WTC11 (cell line): ENCODE data around the gene SELENON. TPM values are rescaled to one million over a fixed set of nuclear protein-coding genes. Genes with fewer than 3 reads are reported as not detected.

Source experiments
- ATAC-seq: fragments of 200-7000 bp; cut with Tn5 transposase; 2 replicates; pipeline ENCODE4 v1.10.0; 2021; ENCODE audit warnings: mild to moderate bottlenecking, moderate library complexity
- CTCF ChIA-PET: fragments of 300-600 bp; sonication (Branson Sonifier 250); formaldehyde crosslinking; loops from one replicate; lab custom pipeline; 2021; ENCODE audit warnings: antibody characterized with exemption; lab: Charles Lee
- POLR2A ChIA-PET: fragments of 350-600 bp; sonication (Branson Sonifier 250); formaldehyde crosslinking; loops from one replicate; lab custom pipeline; 2021; ENCODE audit warnings: antibody characterized with exemption; lab: Charles Lee
- DNase-seq: peaks from one replicate; pipeline ENCODE4 v3.0.0; 2021; ENCODE audit warnings: low spot score
- H3K27ac Mint-ChIP-seq: 2 replicates; pipeline ENCODE4 v1.8.0; 2021; ENCODE audit warnings: mixed read lengths
- H3K27me3 Mint-ChIP-seq: 2 replicates; pipeline ENCODE4 v1.8.0; 2021; ENCODE audit warnings: low read depth, mild to moderate bottlenecking, moderate library complexity, mixed read lengths
- H3K36me3 Mint-ChIP-seq: 2 replicates; pipeline ENCODE4 v1.8.0; 2021; ENCODE audit warnings: mixed read lengths
- H3K4me1 Mint-ChIP-seq: 2 replicates; pipeline ENCODE4 v1.8.0; 2022; ENCODE audit warnings: mixed read lengths
- H3K4me3 Mint-ChIP-seq: 2 replicates; pipeline ENCODE4 v1.8.0; 2021; ENCODE audit warnings: mild to moderate bottlenecking, moderate library complexity, mixed read lengths
- H3K9me3 Mint-ChIP-seq: 2 replicates; pipeline ENCODE4 v1.8.0; 2021; ENCODE audit warnings: mixed read lengths
- CDX4 ChIP-seq: fragments of 250-450 bp; sonication (Bioruptor Pico); IDR thresholded peaks from 2 replicates; pipeline ENCODE4 v1.9.0; 2021; ENCODE audit warnings: moderate library complexity, mild to moderate bottlenecking, inconsistent platforms, borderline replicate concordance
- CREB1 ChIP-seq: sonication (generic); formaldehyde crosslinking; IDR thresholded peaks from 2 replicates; pipeline ENCODE4 v1.8.0; 2023; ENCODE audit warnings: mild to moderate bottlenecking, missing genetic modification reagents
- FOXP1 ChIP-seq: sonication (generic); formaldehyde crosslinking; IDR thresholded peaks from 2 replicates; pipeline ENCODE4 v1.8.0; 2022; ENCODE audit warnings: missing genetic modification reagents, mild to moderate bottlenecking, moderate library complexity, borderline replicate concordance
- GTF2I ChIP-seq: fragments of 250-450 bp; sonication (Bioruptor Pico); conservative IDR thresholded peaks from 2 replicates; pipeline ENCODE4 v1.4.0; 2021; ENCODE audit warnings: mild to moderate bottlenecking
- IRF2 ChIP-seq: sonication (generic); formaldehyde crosslinking; IDR thresholded peaks from 2 replicates; pipeline ENCODE4 v1.8.0; 2022; ENCODE audit warnings: low read depth, missing genetic modification reagents, borderline replicate concordance
- MAX ChIP-seq: sonication (generic); formaldehyde crosslinking; IDR thresholded peaks from 2 replicates; pipeline ENCODE4 v1.8.0; 2022; ENCODE audit warnings: mild to moderate bottlenecking, missing genetic modification reagents
- MLX ChIP-seq: sonication (generic); formaldehyde crosslinking; IDR thresholded peaks from 2 replicates; pipeline ENCODE4 v1.8.1; 2023; ENCODE audit warnings: mild to moderate bottlenecking, missing genetic modification reagents, moderate library complexity
- PRRX2 ChIP-seq: fragments of 250-450 bp; sonication (Bioruptor Pico); IDR thresholded peaks from 2 replicates; pipeline ENCODE4 v1.8.0; 2021; ENCODE audit warnings: mild to moderate bottlenecking
- SMAD3 ChIP-seq: sonication (generic); formaldehyde crosslinking; IDR thresholded peaks from 2 replicates; pipeline ENCODE4 v1.8.0; 2022; ENCODE audit warnings: missing genetic modification reagents, mild to moderate bottlenecking, borderline replicate concordance
- TEAD4 ChIP-seq: sonication (generic); formaldehyde crosslinking; IDR thresholded peaks from 2 replicates; pipeline ENCODE4 v1.8.0; 2022; ENCODE audit warnings: mild to moderate bottlenecking, missing genetic modification reagents
- ZNF121 ChIP-seq: sonication (generic); formaldehyde crosslinking; IDR thresholded peaks from 2 replicates; pipeline ENCODE4 v1.8.0; 2023; ENCODE audit warnings: missing genetic modification reagents
- ZNF671 ChIP-seq: fragments of 250-450 bp; sonication (Bioruptor Pico); IDR thresholded peaks from 2 replicates; pipeline ENCODE4 v1.8.0; 2021; ENCODE audit warnings: mild to moderate bottlenecking
- total RNA-seq: library from RNA; stranded (reverse); gene quantifications from 3 replicates; pipeline ENCODE4 v1.2.3, GENCODE V29; 2021
- TF ChIP-seq, protein P1 (sequence below): sonication (generic); formaldehyde crosslinking; conservative IDR thresholded peaks from 2 replicates; pipeline ENCODE4 v1.8.1; 2022; ENCODE audit warnings: mild to moderate bottlenecking, missing genetic modification reagents

The SELENON gene
- total RNA-seq, 1 experiment from 2014 or later, result 80.2 TPM

DNA sequence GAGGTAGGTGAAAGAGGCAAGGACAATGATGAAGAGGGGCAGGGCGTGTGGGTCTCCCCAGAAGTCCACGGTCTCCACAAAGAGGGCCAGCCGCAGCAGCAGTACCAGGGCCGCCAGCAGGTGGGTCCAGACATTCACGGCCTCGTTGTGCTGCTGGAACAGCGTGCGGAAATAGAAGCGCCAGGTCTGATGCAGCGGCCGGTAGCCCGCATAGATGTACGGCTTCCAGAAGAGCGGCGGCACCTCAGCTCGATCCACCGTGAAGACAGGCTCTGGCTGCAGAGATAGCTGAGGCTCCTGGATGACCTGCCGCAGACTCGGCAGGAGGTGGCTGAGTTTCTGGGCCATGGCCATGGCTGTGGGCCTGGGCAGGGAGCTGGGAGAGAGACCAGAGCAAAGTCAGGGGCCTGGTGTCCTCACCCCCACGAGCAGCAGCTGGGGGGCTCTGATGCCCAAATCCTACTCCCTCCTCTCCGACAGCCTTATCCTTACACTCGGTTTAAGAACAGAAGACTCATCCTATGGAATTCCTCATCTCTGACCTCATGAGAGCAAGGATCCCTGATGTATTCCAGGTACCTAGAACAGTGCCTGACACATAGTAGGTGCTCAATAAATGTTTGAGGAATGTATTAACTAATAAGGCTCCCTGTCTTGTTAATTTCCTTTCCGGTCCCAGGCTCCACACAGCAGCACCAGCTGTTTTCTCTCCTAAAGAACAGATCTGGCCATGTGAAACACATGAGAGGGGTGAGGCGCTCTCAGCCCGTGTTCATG lies 63.7 kb downstream of the SELENON start (continued):
- TF ChIP-seq CDX4 (CRISPR knock-in tag) (no peak), TEAD4 (CRISPR knock-in tag) (no peak)
- TF ChIP-seq, protein P1, sequence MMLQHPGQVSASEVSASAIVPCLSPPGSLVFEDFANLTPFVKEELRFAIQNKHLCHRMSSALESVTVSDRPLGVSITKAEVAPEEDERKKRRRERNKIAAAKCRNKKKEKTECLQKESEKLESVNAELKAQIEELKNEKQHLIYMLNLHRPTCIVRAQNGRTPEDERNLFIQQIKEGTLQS, result no peak

DNA sequence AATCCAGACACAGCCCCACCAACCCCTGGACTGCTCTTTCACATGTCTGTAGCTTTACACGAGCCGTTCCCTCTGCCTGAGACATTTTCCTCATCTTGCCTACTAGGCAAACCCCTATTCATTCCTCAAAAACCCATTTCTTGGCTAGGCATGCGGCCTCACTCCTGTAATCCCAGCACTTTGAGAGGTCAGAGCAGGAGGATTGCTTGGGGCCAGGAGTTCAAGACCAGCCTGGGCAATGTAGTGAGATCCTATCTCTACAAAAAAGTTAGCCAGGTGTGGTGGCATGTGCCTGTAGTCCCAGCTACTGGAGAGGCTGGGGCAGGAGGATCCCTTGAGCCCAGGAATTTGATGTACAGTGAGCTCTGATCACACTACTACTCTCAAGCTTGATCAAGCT lies 64.4 kb downstream of the SELENON start:
- no peak overlapping the region for H3K4me3 Mint-ChIP-seq
- POLR2A ChIA-PET, result interaction anchor here (0.6 kb wide), 1 partner anchor 28 kb away, joined by 5 read pairs; no protein-coding TSS in a partner anchor
- DNase-seq, result no peak
- H3K9me3 Mint-ChIP-seq, result no peaks in the 10 kb centered on the region
- peaks cover 15% of the 10 kb centered on the region for H3K4me1 Mint-ChIP-seq
- CTCF ChIA-PET, result interaction anchor here (2.1 kb wide), 2 partner anchors 11 to 31 kb away, joined by 8 to 10 read pairs; partner anchors contain the start of gene PAQR7
- H3K36me3 Mint-ChIP-seq, result peaks cover 6% of the 10 kb centered on the region; the same call in 1 of the 2 replicates
- TF ChIP-seq ZNF121, result peak; percentile 28; the same call in 1 of the 2 replicates
- TF ChIP-seq CREB1 (CRISPR knock-in tag), result no peak
- ATAC-seq, result no peak
- no peaks in the 10 kb centered on the region for H3K27me3 Mint-ChIP-seq
- H3K27ac Mint-ChIP-seq, result no peak overlapping the region

DNA sequence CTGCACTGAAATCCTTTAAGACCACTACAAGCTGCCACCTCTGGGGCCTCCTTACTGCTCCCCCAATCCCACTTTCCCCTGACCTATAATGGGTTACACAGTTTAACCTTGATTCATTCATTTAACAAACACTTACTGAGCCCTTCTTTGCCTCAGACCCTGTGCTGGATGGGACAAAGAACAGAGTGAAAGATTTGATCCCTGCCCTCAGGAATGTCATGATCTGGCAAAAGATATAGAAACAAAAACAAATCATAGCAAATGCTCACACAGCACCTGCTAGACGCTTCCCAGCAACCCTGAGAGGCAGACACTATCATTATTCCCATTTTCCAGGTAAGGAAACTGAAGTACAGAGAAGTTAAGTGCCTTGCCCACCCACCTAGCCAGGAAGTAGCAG lies 66.3 kb downstream of the SELENON start:
- Mint-ChIP-seq H3K9me3 (no peaks in the 10 kb centered on the region), H3K27ac (peak overlapping the region; percentile 5; the same call in 1 of the 2 replicates), H3K36me3 (peaks cover 6% of the 10 kb centered on the region; the same call in 1 of the 2 replicates), H3K4me3 (no peak overlapping the region), H3K4me1 (peaks cover 21% of the 10 kb centered on the region), H3K27me3 (no peaks in the 10 kb centered on the region)
- no peak for TF ChIP-seq FOXP1
- TF ChIP-seq, protein P1, result no peak
- TF ChIP-seq SMAD3 (CRISPR knock-in tag), result no peak
- TF ChIP-seq ZNF671, result no peak
- TF ChIP-seq MAX, result no peak
- TF ChIP-seq GTF2I, result no peak
- ChIA-PET CTCF (no interaction called here), POLR2A (no interaction called here)
- DNase-seq, result no peak
- no peak for ATAC-seq

DNA sequence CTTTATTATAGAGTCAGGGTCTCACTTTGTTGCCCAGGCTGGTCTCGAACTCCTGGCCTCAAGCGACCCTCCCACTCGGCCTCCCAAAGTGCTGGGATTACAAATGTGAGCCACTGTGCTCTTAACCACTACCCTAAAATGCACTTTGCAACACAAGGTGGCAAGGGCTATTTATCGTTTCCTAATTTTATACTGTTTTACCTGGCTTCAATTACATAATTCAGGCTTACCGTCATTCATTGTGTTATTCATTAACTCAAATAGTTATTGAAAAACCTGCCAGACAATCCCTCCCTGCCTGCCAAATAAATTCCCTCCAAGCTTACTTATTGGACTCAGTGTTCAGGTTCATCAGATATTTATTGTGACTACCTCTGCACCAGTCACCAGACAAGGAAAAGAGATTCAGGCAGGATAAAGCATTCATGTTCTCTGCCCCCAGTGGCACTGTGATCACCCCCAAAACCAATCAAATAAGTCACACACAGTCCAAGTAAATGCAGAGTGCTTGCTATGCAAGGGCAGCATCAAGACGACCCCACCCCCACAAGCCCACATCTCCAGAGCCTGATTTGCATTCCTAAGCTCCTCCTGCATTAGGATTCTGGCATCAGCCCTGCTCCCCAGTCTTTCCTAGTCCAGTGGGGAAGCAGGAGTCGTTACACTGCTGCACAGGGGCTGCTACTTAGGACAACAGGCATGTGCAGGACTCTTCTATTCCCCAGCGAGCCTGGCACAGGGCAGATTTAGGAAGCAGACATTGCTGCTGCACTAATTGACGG lies 67.4 kb downstream of the SELENON start:
- CTCF ChIA-PET, result interaction anchor here (1.1 to 1.5 kb wide), 2 partner anchors 28 to 130 kb away, joined by 4 to 12 read pairs; partner anchors contain the start of gene PAFAH2
- Mint-ChIP-seq H3K36me3 (peaks cover 6% of the 10 kb centered on the region; the same call in 1 of the 2 replicates), H3K27me3 (no peaks in the 10 kb centered on the region), H3K27ac (peak overlapping the region; percentile 71), H3K4me1 (peaks cover 23% of the 10 kb centered on the region), H3K4me3 (no peak overlapping the region), H3K9me3 (no peaks in the 10 kb centered on the region)
- DNase-seq, result peak; percentile 44
- ATAC-seq, result peak; percentile 67
- TF ChIP-seq MLX (no peak), CREB1 (CRISPR knock-in tag) (no peak), IRF2 (no peak), PRRX2 (no peak), CDX4 (CRISPR knock-in tag) (no peak)
- POLR2A ChIA-PET, result interaction anchor here (0.5 to 0.6 kb wide), 2 partner anchors 19 to 33 kb away, joined by 3 to 7 read pairs; no protein-coding TSS in a partner anchor

Other genes starting within 250 kb of the SELENON start
- 10.4 to 16.8 TPM (median 12.2 TPM) in 3 replicates for gene MAN1C1, start 183.4 kb upstream of the SELENON start, total RNA-seq
- 28.9 to 32.2 TPM (median 30.5 TPM) in 3 replicates for gene MTFR1L, start 19.8 kb downstream of the SELENON start, total RNA-seq
- gene AUNIP, start 59.3 kb downstream of the SELENON start, total RNA-seq, result 14.2 to 16.1 TPM (median 15.1 TPM) in 3 replicates
- gene PAQR7, start 75.5 kb downstream of the SELENON start, total RNA-seq, result 6.7 to 9.1 TPM (median 8.4 TPM) in 3 replicates
- gene STMN1, start 106.2 kb downstream of the SELENON start, total RNA-seq, result 418 to 483 TPM (median 458 TPM) in 3 replicates
- 9.4 to 11.8 TPM (median 11.5 TPM) in 3 replicates for gene PAFAH2, start 197.9 kb downstream of the SELENON start, total RNA-seq
- 1.3 to 2.1 TPM (median 1.9 TPM) in 3 replicates for gene EXTL1, start 221.6 kb downstream of the SELENON start, total RNA-seq
- gene SLC30A2, start 245.9 kb downstream of the SELENON start, total RNA-seq, result 0.15 to 0.41 TPM (median 0.41 TPM) in 3 replicates